Measurements from ENCODE around the gene ZCCHC24. TPM values are rescaled to one million over a fixed set of nuclear protein-coding genes. Genes with fewer than 3 reads are reported as not detected.

The ZCCHC24 gene
- total and polyA plus RNA-seq, 3 donors from 2014 or later, result 27.7 to 38.6 (median 31.3) TPM

DNA sequence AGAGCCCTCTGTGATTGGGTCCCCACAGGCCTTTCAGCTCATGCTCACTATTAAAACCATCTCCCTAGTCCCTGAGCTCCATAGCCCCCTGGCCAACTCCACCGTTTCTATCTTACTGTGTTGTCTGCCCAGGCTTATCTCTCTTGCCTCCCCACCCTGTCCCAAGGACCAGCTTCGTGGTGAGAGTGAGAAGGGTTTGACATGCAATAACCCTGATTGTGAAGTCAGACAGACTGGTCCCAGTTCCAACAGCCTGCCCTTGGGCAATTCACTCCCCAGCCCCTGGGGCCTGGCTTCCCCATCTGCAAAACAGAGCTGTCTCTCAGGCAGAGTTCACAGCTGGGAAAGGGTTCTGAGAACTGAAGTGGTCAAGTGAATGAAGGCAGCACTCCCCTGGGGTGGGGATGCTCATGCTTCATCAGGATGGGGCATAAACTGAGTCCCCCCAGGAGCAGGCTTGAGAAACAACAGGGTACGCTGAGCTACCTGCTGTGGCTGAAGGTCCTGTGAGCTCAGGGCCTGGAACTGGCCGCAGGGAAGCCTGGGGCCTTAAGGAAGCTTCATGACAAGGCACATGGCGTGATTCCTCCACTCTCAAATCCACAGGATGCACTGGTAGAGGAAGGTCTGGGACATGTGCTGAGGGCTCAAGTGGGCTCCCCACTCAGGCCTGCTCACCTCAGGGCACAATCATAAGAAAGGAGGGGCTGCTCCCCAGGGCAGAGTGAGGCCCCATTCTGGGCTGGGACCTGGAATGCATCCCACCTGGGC, 100.0 kb downstream of the ZCCHC24 start:
- Histone ChIP-seq H3K4me1 (peaks cover 34% of the 10 kb centered on the region), H3K9me3 (no peaks in the 10 kb centered on the region), H3K27me3 (no peaks in the 10 kb centered on the region), H3K36me3 (ENCODE audit: low read depth, missing control alignments) (no peaks in the 10 kb centered on the region), H3K4me3 (no peak overlapping the region), H3K27ac (no peak overlapping the region)
- no peak for DNase-seq
- WGBS, 2 donors, result 68 to 78% methylated on average over 3 to 5 of the region's 5 CpGs
- TF ChIP-seq POLR2A (IDR thresholded peaks at IDR 0.05), result no peak
- intact Hi-C loops (cut with DNase I; ENCODE audit: low total_unique reads), result no loop called here

DNA sequence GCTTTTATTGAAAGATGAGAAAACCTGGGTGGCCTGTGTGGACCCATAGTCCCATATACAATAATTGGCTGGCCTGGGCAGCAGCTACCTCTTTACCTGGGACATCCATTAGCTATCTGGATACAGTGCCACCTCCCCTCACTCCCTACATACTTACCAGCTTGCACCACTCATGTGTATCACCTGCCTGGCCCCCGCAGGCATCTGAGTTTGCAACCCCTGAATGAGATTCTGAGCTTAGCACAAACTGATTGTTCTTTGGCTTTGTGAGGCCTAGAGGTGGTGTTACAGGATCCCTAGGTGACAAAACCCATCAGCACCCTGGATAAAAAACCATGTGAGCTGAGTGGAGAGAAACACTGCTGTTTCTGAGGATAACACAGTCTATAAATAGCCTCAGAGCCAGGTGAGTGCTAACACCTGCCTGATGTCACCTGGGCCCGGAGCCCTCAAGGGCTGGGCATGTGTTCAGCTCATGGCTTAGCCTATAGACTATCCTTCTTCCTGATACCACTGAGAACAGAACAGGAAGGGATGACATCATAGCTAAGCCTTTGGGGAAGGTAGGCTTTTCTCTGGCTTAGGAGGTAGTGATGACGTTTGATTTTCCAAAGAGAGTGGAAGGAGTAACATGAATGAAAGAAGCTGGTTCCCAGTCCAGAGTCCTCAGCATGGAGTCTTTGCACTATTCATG, 100.8 kb downstream of the ZCCHC24 start:
- Histone ChIP-seq H3K36me3 (ENCODE audit: low read depth, missing control alignments) (no peaks in the 10 kb centered on the region), H3K4me1 (peaks cover 34% of the 10 kb centered on the region), H3K27ac (no peak overlapping the region), H3K4me3 (no peak overlapping the region), H3K27me3 (no peaks in the 10 kb centered on the region), H3K9me3 (no peaks in the 10 kb centered on the region)
- TF ChIP-seq, protein P1, sequence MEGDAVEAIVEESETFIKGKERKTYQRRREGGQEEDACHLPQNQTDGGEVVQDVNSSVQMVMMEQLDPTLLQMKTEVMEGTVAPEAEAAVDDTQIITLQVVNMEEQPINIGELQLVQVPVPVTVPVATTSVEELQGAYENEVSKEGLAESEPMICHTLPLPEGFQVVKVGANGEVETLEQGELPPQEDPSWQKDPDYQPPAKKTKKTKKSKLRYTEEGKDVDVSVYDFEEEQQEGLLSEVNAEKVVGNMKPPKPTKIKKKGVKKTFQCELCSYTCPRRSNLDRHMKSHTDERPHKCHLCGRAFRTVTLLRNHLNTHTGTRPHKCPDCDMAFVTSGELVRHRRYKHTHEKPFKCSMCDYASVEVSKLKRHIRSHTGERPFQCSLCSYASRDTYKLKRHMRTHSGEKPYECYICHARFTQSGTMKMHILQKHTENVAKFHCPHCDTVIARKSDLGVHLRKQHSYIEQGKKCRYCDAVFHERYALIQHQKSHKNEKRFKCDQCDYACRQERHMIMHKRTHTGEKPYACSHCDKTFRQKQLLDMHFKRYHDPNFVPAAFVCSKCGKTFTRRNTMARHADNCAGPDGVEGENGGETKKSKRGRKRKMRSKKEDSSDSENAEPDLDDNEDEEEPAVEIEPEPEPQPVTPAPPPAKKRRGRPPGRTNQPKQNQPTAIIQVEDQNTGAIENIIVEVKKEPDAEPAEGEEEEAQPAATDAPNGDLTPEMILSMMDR (IDR thresholded peaks at IDR 0.05), result no peak
- no peak for TF ChIP-seq POLR2A (IDR thresholded peaks at IDR 0.05)
- intact Hi-C loops (cut with DNase I; ENCODE audit: low total_unique reads), result no loop called here
- no peak for DNase-seq
- WGBS, 2 donors, result 87 to 96% methylated on average over 3 of the region's 3 CpGs

DNA sequence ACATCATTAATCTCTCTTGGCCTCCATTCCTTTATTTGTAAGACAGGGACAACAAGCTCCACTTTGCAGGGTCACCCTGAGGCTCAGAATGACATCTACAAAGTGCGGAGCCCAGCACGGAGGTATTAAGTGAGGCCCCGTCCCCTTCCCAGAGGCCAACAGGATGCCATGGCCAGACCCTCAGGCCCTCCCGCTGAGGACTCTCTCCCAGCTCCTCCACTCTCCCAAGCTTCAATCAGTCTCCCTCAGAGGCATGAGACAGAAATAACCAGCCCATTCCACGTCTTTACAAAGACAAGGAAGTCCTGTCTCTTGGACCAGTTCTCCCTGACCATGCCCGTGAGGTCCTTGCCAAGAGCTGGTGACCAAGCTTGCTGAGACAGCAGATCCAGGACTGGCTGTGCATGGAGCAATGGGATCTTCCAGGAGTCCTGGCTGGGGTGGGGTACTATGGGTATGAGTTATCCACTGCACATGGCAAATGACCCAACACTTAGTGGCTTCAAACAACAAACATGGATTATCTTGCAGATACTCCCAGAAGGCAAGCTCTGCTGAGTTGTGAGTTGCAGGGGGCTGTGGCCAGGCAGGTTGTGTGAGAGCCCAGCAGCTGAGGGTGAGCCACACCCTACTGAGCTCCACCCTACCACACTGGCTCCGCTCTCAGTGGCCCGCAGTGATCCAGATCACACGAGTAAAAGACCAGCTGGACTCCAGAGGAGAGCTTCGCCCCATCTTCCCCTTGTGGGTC, 102.4 kb downstream of the ZCCHC24 start:
- 79 to 88% methylated on average over 8 to 10 of the region's 10 CpGs for WGBS, 2 donors
- no peak overlapping the region for H3K27ac ChIP-seq
- no peak for DNase-seq
- no peak overlapping the region for H3K4me3 ChIP-seq
- H3K36me3 ChIP-seq (ENCODE audit: low read depth, missing control alignments), result no peaks in the 10 kb centered on the region
- TF ChIP-seq, protein P1 (IDR thresholded peaks at IDR 0.05), result no peak
- no peak for TF ChIP-seq POLR2A (IDR thresholded peaks at IDR 0.05)
- no peaks in the 10 kb centered on the region for H3K27me3 ChIP-seq
- intact Hi-C loops (cut with DNase I; ENCODE audit: low total_unique reads), result no loop called here
- H3K4me1 ChIP-seq, result peaks cover 18% of the 10 kb centered on the region
- no peaks in the 10 kb centered on the region for H3K9me3 ChIP-seq

DNA sequence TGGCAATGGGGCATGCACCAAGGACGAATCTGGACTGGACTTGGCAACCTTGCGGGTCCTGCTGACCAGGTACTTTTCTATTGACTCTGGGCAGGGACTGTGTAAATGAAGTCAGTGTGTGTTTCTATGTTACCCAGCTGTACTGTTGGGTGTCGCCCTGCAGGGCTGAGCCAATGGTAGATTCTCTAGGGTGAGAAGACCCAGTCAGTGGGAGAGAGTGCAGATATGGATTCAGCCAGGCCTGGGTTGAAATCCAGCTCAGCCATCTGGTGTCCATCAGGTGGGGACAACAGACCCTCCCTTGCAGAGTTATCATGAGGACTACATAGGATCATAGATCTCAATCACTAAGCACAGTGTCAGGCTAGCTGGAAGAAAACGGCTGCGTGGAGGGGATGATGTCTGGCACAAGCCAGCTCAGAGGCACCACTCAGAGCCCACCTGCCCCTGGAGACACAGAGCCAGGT, 103.1 kb downstream of the ZCCHC24 start:
- Histone ChIP-seq H3K27ac (no peak overlapping the region), H3K4me3 (no peak overlapping the region), H3K36me3 (ENCODE audit: low read depth, missing control alignments) (no peaks in the 10 kb centered on the region), H3K9me3 (no peaks in the 10 kb centered on the region), H3K4me1 (peaks cover 16% of the 10 kb centered on the region), H3K27me3 (no peaks in the 10 kb centered on the region)
- 81 to 87% methylated on average over 5 of the region's 5 CpGs for WGBS, 2 donors
- intact Hi-C loops (cut with DNase I; ENCODE audit: low total_unique reads), result no loop called here
- no peak for DNase-seq
- TF ChIP-seq POLR2A (IDR thresholded peaks at IDR 0.05), result no peak
- TF ChIP-seq, protein P1 (IDR thresholded peaks at IDR 0.05), result no peak

Measured in testis (tissue), 3 donors.